ENCODE results near the gene SERP2. TPM values are rescaled to one million over a fixed set of nuclear protein-coding genes. Genes with fewer than 3 reads are reported as not detected.

Gene SERP2
- total RNA-seq, 1 experiment from 2014 or later: not detected

GRCh38 chr13:44440046-44440608 lies 66.5 kb downstream of the SERP2 start:
- no peaks in the 10 kb centered on the region for H3K27me3 Mint-ChIP-seq (ENCODE audit: insufficient read depth, unreplicated experiment)
- CTCF ChIA-PET: interaction anchor here (0.6 to 1.9 kb wide), 5 partner anchors 21 to 535 kb away, joined by 3 to 22 read pairs (median 4); no protein-coding TSS in a partner anchor
- intact Hi-C loops (cut with micrococcal nuclease): no loop called here
- H3K9me3 Mint-ChIP-seq (ENCODE audit: unreplicated experiment): no peaks in the 10 kb centered on the region
- no TSS peak for BruUV-seq (replicated peaks)
- no peak for DNase-seq (ENCODE audit: unreplicated experiment)
- TF ChIP-seq CTCF (IDR thresholded peaks at IDR 0.05; ENCODE audit: unreplicated experiment): no peak
- H3K27ac Mint-ChIP-seq (ENCODE audit: low read depth, unreplicated experiment): no peak overlapping the region
- peaks cover 17% of the 10 kb centered on the region for H3K4me1 Mint-ChIP-seq (ENCODE audit: insufficient read depth, unreplicated experiment)
- peaks cover 22% of the 10 kb centered on the region for H3K36me3 Mint-ChIP-seq (ENCODE audit: insufficient read depth, unreplicated experiment)
- POLR2A ChIA-PET: interaction anchor here (0.7 kb wide), 2 partner anchors 97 to 130 kb away, joined by 3 to 4 read pairs; no protein-coding TSS in a partner anchor
- no peak overlapping the region for H3K4me3 Mint-ChIP-seq (ENCODE audit: unreplicated experiment)

Other genes starting within 250 kb of the SERP2 start
- 153 and 162 TPM in 2 replicates for gene TSC22D1, start 202.5 kb downstream of the SERP2 start, total RNA-seq (2022)